Thyroid gland (tissue), 4 donors: ENCODE results near the gene CREG2. TPM values are rescaled to one million over a fixed set of nuclear protein-coding genes. Genes with fewer than 3 reads are reported as not detected.

Experiments used
- DNase-seq, 2 donors: peaks; one replicate each; pipeline ENCODE4 v3.0.0-alpha.2; 2019
- H3K27ac ChIP-seq, 3 donors: fragments of 200-600 bp; sonication (generic); 1 replicate in 2 of 3; 2 replicates in 1 of 3; pipeline ENCODE4 v1.5.1; 2016 to 2019; ENCODE audit warnings: mild to moderate bottlenecking in 1 of 3, moderate library complexity in 1 of 3
- H3K27me3 ChIP-seq: fragments of 200-600 bp; sonication (generic); one replicate; pipeline ENCODE4 v1.5.1; 2019
- H3K36me3 ChIP-seq, 2 donors: fragments of 200-600 bp; sonication (generic); one replicate each; pipeline ENCODE4 v1.5.1; 2016 to 2019
- H3K4me1 ChIP-seq, 2 donors: fragments of 200-600 bp; sonication (generic); one replicate each; pipeline ENCODE4 v1.5.1; 2017 to 2019
- H3K4me3 ChIP-seq, 3 donors: fragments of 200-600 bp; sonication (generic); replicated peaks in 1 of 3; 1 replicate in 2 of 3; 2 replicates in 1 of 3; pipeline ENCODE4 v1.5.1; 2016; ENCODE audit warnings: mild to moderate bottlenecking in 1 of 3
- H3K9me3 ChIP-seq: fragments of 200-600 bp; sonication (generic); one replicate; pipeline ENCODE4 v1.5.1; 2017
- CTCF ChIP-seq, 6 experiments: fragments of 200-600 bp in 3 of 6; fragments of 450-650 bp in 3 of 6; sonication (generic) in 3 of 6; IDR thresholded peaks; one replicate each; pipeline ENCODE4 v1.5.1; 2016 to 2019; ENCODE audit warnings: antibody characterized with exemption in 6 of 6, mild to moderate bottlenecking in 2 of 6, inconsistent platforms in 1 of 6, moderate library complexity in 1 of 6
- POLR2A ChIP-seq, 2 donors: fragments of 450-650 bp; IDR thresholded peaks; one replicate each; pipeline ENCODE4 v1.6.1; 2017; ENCODE audit warnings: antibody characterized with exemption in 2 of 2, mild to moderate bottlenecking in 2 of 2, moderate library complexity in 1 of 2
- WGBS, 2 donors: methylation state at CpG; one replicate each; pipeline ENCODE4 v1.1.5; 2017; 5-methylcytosine and 5-hydroxymethylcytosine counted together
- intact Hi-C: fragments of 100-400 bp; cut with DNase I; formaldehyde crosslinking; loops from one replicate; pipeline ENCODE4 v1.15.1; 2023
- total RNA-seq, 4 donors: library from RNA; depleted of rRNA; stranded (reverse); fragments of >200 nt; gene quantifications; one replicate each; pipeline ENCODE4 v1.2.3, GENCODE V29; 2016

Gene CREG2
- total RNA-seq, 4 donors from 2014 or later: not detected

GRCh38 chr2:101307503-101307902 lies 79.8 kb downstream of the CREG2 start:
- intact Hi-C loops: loop anchor here (5.0 kb wide), 1 partner anchor 50 kb away; no protein-coding TSS in a partner anchor
- Histone ChIP-seq H3K9me3 (no peaks in the 10 kb centered on the region), H3K27me3 (no peaks in the 10 kb centered on the region), H3K4me1 (peaks cover 18 to 29% of the 10 kb centered on the region in 2 donors), H3K36me3 (no peaks in the 10 kb centered on the region), H3K4me3 (peak overlapping the region; percentile 62 to 96 (median 68)), H3K27ac (peak overlapping the region; percentile 79 to 84 (median 81))
- no peak for DNase-seq
- TF ChIP-seq CTCF (IDR thresholded peaks at IDR 0.05) (no peak), POLR2A (IDR thresholded peaks at IDR 0.05) (no peak)
- 63 to 67% methylated on average over 9 of the region's 9 CpGs for WGBS, 2 donors

GRCh38 chr2:101306410-101306809 lies 80.9 kb downstream of the CREG2 start:
- TF ChIP-seq POLR2A (IDR thresholded peaks at IDR 0.05) (no peak), CTCF (IDR thresholded peaks at IDR 0.05) (no peak)
- WGBS, 2 donors: 68 to 72% methylated on average over 7 of the region's 7 CpGs
- H3K27ac ChIP-seq: peak overlapping the region in 1 of 3 donors; percentile 81
- H3K4me1 ChIP-seq: peaks cover 22 to 38% of the 10 kb centered on the region in 2 donors
- H3K4me3 ChIP-seq: peak overlapping the region in 1 of 3 donors; percentile 96
- no peaks in the 10 kb centered on the region for H3K36me3 ChIP-seq
- no peak for DNase-seq
- intact Hi-C loops: loop anchor here (5.0 kb wide), 1 partner anchor 49 kb away; no protein-coding TSS in a partner anchor
- H3K27me3 ChIP-seq: no peaks in the 10 kb centered on the region
- no peaks in the 10 kb centered on the region for H3K9me3 ChIP-seq

GRCh38 chr2:101305492-101306078 lies 81.7 kb downstream of the CREG2 start:
- peaks cover 26 to 40% of the 10 kb centered on the region in 2 donors for H3K4me1 ChIP-seq
- TF ChIP-seq CTCF (IDR thresholded peaks at IDR 0.05) (no peak), POLR2A (IDR thresholded peaks at IDR 0.05) (no peak)

GRCh38 chr2:101305035-101305434 lies 82.3 kb downstream of the CREG2 start:
- intact Hi-C loops: loop anchor here (5.0 kb wide), 1 partner anchor 48 kb away; no protein-coding TSS in a partner anchor
- DNase-seq: no peak
- peaks cover 32 to 40% of the 10 kb centered on the region in 2 donors for H3K4me1 ChIP-seq
- TF ChIP-seq CTCF (IDR thresholded peaks at IDR 0.05): no peak
- H3K4me3 ChIP-seq: no peak overlapping the region
- H3K9me3 ChIP-seq: no peaks in the 10 kb centered on the region
- H3K36me3 ChIP-seq: no peaks in the 10 kb centered on the region
- no peaks in the 10 kb centered on the region for H3K27me3 ChIP-seq
- H3K27ac ChIP-seq: peak overlapping the region in 1 of 3 donors; percentile 6
- 92 to 93% methylated on average over 4 of the region's 4 CpGs for WGBS, 2 donors

More at GRCh38 chr2:101305492-101306078, 81.7 kb downstream of the CREG2 start:
- no peak for DNase-seq
- intact Hi-C loops: loop anchor here (5.0 kb wide), 1 partner anchor 48 kb away; no protein-coding TSS in a partner anchor
- Histone ChIP-seq H3K27ac (peak overlapping the region in 1 of 3 donors; percentile 6), H3K4me3 (no peak overlapping the region), H3K27me3 (no peaks in the 10 kb centered on the region), H3K36me3 (no peaks in the 10 kb centered on the region), H3K9me3 (no peaks in the 10 kb centered on the region)
- WGBS, 2 donors: 86 to 88% methylated on average over 7 of the region's 7 CpGs

- H3K4me1 ChIP-seq: peaks cover 32 to 37% of the 10 kb centered on the region in 2 donors
- WGBS, 2 donors: 89 to 93% methylated on average over 1 of the region's 1 CpG
These were observed 83.6 kb downstream of the CREG2 start for GRCh38 chr2:101303688-101304087.

More at GRCh38 chr2:101303688-101304087, 83.6 kb downstream of the CREG2 start:
- Histone ChIP-seq H3K36me3 (no peaks in the 10 kb centered on the region), H3K27me3 (no peaks in the 10 kb centered on the region), H3K27ac (no peak overlapping the region), H3K4me3 (no peak overlapping the region), H3K9me3 (no peaks in the 10 kb centered on the region)
- intact Hi-C loops: no loop called here
- DNase-seq: no peak
- TF ChIP-seq POLR2A (IDR thresholded peaks at IDR 0.05) (no peak), CTCF (IDR thresholded peaks at IDR 0.05) (no peak)
